ENCODE data around the gene MED12L. TPM values are rescaled to one million over a fixed set of nuclear protein-coding genes. Genes with fewer than 3 reads are reported as not detected.

The MED12L gene
- total RNA-seq, 1 donor from 2014 or later: 1.5 TPM

DNA sequence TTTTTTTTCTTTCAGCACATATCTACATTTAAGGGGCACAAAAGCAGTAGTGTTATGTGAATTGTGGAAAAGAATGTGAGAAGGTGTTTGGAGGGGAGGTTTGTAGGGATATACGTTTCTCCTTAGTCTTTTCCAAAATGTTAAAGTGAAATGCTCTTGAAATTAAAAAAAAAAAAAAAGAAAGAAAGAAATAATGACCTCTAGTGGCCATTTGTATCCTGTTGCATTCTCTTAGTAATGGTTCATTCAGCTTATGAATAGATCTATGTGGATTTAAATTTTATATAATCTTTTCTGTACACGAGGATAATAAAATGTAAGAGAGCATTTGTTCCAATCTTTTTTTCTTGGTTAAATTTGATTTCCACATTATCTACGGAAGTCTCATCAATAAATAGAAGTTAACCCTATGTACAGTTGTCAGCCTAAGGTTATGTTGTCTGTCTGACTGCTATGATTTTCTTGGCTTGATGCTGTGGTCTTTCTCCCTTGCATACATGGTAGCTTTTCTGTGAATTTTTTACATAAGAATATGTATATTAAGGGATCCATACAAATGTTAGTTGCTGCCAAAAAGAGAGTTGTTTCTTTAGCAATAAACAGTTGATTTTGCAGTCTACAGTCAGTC, 242.2 kb downstream of the MED12L start:
- no peak for DNase-seq

DNA sequence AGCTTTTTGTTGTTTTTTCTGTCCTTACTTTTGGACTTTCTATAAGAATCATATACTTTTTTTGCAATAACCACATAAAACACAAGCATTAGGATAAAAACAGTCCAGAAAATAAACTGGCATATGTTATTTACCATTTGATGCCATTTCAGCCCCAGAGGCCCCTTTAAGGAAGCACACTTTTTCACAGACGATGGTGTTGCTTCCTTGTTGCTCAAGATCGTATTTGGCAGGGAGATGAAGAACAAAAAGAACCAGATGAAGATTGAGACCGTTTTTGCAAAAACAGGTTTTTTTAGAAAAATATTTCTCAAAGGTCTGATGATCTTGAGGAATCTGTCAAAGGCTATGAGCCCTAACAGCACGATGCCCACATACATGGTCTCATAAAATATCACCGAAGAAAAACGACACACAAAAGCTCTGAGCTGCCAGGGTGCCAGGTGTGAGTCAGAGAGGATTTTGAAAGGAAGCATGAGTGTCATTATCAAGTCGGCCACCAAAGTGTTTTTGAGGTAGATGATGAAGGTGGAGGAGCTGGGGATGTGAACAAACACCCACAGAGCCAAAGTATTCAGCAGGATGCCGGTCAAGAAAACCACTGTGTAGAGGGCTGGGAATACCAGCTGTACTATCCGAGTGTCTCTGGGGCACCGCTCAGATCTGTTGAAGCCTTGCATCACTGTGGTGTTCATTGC, 243.0 kb downstream of the MED12L start:
- no peak for DNase-seq

DNA sequence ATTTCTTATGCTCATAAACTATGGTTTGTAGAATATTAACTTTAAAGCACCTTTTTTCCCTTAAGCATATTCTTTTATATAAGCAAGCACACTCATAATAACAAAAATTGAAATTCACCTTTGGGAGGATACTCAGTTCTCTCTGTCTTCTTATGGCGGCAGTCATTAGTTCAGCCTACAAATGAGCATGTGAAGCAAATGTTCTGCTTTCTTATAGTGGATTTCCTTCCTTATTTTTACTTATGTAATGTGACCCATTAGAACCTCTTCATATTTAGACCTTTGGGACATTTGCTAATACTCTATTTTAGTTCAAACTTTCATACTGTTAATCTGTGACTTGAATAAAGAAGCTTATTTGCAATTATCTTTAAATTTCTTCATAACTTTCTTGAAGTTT, 243.9 kb downstream of the MED12L start, which contains the start of gene P2RY13:
Gene P2RY13, minus strand, starts transcription at position 187 of the 400 bp plus-strand sequence. Its CDS starts 21 bp downstream, at position 166.
- no peak for DNase-seq

DNA sequence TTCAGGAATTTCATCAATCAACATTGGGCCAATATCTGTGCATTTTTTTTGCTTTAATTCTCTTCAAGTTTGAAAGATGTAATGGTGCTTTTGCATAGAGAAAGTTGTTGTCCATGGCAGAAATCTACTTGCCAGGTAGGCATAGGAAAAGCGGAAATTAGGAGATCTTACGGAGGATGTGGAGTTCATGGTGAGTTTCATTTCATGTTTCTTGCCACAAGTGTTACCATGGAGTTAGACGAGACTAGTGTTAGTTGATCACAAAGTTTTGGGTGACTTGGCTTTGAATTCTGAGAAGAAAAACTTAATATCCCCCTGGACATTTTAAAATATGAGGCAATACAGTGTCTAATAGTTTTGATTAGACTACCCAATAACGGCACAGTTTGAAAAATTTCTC, 244.9 kb downstream of the MED12L start:
- no peak for DNase-seq

DNA sequence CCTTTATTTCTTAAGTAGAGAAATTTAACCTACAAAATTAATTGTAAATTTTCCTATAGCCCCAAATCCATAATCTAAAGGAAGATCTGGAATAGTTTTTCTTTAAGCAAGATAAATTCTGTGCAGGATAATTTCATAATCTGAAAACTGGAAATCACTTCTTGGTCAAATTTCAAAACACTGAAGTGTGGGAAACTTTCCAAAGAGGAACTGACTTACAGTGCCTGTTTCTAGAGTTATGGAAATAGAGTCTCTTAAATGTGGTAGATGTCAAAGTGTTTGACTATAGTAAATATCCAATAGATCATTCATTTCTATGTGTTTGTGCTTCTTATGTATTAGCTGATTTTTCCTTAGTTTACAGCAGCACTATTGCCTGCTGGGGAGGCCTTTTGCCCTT, 245.4 kb downstream of the MED12L start:
- peak; percentile 5 for DNase-seq

DNA sequence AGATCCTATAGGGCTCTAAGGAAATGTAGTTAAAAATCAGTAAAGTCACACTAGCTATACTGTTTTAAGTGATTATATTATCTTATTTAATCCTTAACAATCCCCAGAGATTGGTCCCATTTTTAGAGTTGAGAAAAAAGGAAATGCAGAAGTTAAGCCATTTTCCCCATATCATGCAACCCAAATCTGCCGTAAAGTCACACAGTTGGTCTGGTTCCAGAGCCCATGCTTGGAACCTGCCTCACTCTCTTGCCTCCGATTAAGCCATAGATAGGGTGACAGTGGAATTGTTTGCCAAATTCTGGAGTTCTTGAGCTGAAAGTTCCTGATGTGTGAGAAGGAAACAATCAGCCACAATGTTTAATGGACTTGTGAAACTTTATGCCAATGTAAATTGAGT, 246.2 kb downstream of the MED12L start:
- DNase-seq: no peak

DNA sequence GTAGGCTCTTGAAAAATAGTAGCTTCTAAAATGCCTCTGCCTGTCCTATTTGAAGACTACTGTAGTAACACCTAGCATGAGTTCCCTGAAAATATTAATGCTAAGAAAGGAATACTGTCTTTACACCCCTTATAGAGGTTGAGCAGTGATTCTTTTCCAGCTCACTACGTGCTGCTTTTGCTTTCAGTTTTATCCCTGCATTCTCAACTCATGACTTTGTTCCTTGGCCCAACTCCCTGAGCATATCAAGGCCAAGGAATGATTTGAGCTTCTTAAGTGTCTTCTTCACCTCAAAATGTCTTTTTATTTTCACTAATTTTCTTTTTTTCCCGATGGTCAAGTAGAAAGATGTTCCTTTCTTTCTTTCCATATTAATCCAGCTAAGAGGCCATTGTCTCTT, 260.4 kb downstream of the MED12L start:
- peak; percentile 47 for DNase-seq

DNA sequence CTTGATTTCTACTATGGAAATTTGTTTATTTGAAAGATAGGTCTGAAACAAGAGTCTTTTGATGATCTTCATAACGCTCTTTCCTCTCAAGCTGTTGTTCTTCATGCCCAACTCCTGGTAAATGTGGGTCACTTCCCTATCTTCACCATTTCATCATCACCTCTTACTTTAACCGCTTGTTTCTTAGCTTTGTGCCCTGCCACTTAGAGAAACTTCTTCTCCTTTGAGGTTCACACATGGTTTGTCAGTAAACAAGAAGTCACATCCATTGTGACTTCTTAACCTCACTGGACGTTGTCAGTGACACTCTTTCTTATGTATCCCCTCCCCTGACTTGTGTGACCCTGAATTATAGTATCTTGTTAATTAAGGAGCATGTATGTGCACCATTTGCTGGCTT, 260.8 kb downstream of the MED12L start:
- DNase-seq: no peak

DNA sequence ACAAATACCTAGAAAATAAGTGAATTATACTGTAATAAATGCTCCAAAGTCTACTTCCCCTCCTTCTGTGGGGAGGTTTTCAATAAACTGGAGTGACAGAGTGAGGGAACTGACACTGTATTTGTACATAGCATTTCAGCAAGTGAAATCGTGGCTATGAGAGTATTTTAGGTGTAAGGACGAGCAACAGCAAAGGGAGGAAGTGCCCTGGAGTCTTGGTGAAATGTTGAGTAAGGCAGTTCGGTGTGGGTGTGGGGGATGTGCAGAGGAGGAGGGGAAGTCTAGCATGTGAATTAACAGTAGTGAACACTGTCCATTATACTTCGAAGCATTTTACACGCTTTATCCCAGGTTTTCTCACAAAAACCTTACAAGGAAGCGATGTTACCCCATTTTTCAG, 262.0 kb downstream of the MED12L start:
- DNase-seq: no peak

DNA sequence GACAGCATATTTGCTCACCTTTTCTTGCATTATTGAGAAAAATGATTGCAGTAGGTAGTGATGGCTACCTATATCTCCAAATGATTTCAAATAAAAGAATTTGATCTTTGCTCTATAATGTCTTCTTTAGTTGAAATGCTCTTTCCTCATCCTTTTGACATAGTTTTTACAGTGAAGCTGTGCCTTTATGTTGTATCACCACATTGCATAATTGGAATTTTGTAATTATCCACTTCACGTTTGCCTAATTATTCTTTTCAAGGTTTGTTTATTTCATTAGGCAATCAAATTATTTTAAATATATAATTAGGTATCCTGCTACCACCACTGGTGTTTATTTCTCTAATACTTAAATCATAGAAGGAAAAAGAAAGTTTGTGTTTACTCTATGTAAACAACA, 265.2 kb downstream of the MED12L start:
- no peak for DNase-seq

DNA sequence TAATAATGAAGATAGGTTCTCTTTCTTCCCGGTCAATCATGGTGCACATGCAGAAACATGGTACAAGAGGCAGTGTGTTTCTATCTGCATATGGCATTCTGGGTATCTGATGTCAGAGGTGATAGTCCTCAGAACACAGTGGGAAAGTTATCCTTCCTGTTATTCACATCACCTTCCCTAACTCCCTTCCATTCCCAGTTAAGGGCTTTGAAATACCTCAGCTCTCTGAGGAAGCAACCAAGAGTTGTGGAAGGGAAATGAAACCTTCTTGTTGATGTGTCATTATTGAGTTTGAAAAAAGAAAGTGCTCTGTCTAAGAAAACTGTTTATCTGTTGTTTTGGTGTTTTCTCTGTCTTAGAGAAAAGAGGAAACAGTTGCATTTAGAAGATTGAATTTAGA, 265.8 kb downstream of the MED12L start:
- DNase-seq: no peak

DNA sequence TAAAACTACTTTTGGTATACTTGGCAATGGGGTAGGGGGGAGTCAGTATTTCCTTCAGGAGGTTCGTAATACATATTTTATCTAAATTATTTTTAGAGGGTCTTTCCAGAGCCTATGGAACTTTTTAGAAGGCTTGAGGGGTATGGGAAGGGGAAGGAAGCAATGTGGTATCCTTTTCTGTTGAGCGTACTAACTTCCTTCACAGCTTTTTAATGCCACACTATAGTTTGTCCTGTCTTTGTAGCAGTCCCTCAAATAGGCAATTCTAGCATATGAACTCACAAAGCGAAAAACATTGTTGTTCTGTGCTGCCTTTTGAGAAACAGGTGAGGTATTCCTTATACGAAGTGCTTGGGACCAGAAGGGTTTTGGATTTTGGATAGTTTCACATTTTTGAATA, 266.2 kb downstream of the MED12L start:
- DNase-seq: no peak

DNA sequence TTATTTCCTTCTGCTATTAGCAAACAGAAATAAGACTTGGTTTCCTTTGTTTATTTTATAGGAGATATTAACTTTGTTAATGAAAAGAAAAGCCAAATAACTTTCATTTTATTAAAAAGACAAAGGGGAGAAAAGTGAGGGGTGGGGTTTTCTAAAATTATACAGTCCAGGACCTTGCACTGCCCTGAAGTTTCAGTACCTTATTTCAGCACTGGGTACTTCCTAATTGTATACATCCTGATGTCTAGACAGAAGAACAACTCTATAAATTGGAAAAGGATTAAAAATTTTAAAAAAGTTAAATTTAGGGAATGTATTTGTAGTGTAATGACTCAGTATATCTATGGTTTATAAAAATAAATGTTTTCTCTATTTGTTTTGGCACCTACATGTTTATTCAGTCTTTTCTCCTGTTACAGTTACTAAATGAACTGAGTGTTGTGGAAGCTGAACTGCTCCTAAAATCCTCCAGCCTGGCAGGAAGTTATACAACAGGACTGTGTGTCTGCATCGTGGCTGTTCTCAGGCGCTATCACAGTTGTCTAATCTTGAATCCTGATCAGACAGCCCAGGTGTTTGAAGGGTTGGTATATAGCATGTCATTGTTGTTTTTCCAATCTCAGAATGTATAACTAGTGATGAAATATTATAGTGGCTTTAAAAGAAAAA, 271.5 kb downstream of the MED12L start:
- no peak for DNase-seq

DNA sequence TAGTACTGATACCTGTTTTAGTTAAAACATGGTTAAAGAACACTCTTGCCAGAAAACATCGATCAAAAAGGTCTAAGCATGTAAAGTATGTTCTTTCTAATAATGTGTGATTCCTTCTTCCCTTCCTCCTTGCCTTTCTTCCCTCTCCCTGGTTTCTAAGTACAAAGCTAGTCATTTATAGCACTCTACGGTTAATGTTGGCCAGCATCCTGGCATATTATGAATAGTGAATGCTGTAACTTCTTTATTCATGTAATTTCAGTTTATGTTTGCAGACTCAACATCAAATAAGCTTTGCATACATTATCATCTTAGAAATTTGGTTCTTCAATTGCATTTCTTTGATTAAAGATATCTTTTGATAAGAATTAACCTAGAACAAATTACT, 272.0 kb downstream of the MED12L start:
- DNase-seq: no peak

DNA sequence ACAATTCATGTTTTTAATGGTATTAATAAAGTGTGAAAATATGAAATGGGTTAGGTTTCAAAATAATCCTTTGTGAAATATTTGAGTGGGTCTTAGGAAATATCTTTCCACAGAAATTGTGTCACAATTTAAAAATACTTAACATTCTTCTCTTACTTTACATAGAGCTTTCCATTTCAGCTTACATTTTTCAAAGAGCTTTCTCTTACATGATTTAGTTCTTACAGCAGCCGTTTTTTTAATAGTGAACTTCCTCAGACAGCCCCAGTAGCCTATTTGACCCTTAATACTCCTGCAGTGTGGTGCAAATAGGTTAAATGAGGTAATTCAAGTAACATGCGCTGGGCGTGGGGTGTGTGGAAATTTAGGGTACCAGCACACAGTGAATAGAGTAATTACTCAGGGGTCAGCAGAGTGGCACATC, 277.3 kb downstream of the MED12L start:
- DNase-seq: no peak

DNA sequence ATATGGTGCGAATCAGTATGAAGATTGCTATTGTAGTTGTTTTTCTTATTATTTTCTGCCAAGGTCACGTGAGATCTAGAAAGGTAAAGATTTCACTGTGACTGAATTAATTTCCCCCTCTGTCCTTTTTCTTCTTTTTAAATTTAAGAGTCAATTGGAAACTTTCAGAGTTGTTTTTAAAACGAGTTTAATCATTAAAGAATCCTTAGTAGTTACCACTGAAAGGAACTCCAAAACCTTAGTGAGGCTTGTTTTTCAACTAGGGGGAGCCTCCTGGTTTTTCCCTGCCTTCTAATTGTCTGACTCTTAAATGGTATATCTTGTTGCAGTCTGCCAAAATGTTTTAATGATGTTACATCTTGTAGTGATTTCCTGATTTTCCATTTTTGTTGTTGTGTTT, 281.5 kb downstream of the MED12L start:
- no peak for DNase-seq

DNA sequence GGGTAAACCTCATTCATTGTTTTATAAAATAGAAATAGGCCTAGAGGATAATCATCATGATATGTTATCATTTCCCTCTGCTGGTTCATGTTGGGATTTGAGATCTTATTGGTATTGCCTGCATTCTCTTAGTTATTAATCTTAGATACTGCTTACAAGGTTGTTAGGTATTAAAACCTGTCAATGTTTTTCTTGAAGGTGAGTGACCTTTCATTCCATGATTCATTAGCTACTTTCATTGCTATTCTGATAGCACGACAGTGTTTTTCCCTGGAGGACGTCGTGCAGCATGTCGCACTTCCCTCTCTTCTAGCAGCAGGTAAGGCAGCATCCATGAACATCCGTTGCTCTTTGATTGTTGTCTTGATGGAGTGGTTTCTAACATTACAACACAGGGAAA, 282.0 kb downstream of the MED12L start:
- no peak for DNase-seq

DNA sequence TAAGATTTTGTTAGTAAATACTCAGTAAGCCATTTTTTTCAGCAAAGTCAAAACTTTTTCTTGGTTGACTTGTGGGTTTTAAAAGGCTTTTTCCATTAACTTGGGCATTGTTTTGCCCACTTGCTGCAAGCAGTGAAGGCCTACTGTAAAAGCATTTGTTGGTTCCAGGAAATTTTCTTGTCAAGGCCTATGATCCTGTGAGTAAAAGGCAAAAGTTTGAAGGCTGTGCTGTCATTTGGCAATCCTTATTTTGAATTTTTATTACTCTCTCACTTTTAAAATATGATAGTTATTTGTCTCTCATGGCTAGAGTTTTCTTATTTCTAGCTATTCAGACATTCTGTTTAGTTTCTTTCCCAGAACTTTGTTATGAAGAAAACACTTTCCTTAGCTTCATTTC, 286.1 kb downstream of the MED12L start:
- no peak for DNase-seq

DNA sequence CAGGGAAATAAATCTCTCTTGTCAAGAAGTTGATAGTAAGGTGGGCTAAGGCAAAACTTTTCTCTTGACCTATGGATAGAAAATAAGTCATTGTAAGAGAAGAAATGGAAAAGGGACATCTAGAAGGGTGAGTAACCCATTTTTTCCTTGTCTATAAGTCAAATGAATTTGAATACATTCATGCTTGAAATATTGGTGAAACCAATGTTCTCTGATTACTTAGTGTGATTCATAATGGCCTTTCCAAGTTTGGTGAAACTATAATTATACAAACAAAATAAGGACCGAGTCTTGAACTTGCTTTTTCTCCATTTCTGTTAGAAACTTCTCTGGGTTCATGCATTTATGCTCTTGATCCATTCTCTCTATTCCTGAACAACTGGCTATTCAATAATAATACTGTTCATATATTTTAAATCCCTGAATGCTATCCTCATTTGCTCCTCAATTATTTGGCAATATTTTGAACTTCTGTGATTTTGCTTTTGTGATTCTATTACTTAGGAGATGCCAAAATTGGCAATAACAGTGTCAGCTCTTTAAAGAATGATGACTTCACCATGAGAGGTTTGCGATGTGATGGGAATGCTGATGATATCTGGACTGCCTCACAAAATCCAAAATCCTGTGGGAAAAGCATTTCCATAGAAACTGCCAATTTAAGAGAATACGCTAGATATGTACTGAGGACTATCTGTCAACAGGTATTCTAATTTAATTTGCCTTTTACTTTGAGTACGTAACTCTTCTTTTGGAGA, 286.8 kb downstream of the MED12L start:
- DNase-seq: no peak

DNA sequence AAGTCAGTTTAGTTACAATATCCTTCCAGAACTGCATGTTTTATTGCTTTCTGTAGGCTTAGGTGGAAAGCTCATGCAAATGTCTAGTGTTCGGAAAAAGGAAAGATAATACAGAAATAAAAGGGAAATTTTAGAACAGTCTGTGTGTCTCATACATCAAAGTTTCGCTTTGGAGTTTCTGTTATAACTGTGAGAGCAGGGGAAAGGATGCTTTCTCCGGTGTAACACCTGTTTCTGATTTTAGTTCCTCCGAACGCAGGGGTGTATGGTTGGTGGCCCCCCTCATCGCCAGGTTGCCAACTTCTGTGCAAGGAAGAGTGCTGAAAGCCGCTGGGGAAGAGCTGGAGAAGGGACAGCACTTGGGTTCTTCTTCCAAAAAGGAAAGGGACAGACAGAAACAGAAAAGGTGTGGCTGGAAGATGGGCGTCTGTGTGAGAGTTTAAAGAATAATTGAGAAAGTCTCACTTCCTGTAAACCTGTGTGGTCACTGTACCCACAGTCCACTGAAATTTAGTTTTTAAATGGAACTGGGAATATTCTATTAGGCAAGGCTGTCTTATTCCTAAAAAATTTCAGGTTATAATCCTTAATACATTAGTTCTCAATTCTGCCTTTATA, 292.4 kb downstream of the MED12L start:
- no peak for DNase-seq

DNA sequence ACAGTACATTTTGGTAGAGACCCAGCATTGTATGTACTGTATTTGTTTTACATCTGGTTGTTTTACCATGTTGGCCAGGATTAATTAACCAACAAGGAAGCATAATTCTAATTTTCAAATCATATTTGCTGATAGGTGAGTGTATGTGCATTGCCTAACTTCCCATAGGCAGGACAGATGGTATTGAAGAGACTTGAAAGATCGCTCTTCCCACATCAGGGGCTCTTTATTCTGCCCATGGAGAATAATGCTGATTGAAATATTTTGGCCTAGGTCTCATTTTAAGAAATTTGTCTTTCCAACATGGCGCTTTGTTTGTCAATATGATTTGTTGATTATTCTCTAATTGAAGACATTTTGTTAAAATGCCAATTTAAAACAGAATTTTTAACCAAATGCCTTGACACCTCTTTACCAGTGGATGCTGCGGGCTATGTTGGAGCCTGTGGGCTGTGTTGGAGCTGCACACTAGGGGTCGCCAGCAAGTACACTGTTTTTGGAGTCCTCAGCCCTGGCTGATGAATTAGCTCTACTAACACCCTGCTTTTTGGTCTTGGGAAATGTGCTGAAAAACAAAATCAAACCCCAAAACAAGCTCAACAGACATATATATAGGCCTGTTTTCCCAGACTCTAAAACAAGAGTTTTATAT, 293.7 kb downstream of the MED12L start:
- DNase-seq: no peak

DNA sequence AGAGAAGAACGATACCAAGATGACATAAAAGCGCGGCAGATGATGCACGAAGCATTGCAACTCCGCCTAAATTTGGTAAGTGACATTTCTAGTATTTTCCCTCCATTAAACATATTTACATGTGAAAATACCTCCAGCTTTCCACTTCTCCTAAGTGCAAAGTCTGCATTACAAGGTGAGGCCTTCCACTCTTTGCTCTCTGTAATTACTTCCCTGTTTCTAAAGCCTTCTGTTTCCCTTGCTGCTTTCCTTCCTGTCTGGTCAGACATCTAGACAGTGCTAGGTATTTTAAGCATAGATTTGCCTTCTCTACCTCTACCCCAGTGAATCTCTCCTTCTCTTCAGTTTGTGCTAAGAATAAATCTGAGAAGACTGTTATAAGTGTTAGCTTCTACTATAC, 297.2 kb downstream of the MED12L start:
- no peak for DNase-seq

All from skin of body (tissue), 2 donors.